IPS-11a (cell line): ENCODE data around the gene HDHD2.
"Not testable (repeated sequence)": the region's sequence is repeated elsewhere in the genome, so short reads cannot be mapped to it uniquely, and the experiment has no call there.

Experiments
- H3K4me3 ChIP-seq: one replicate; pipeline ENCODE4 v1.5.1; 2013; ENCODE audit warnings: low read depth, low read length, control low read depth

The HDHD2 gene, protein sequence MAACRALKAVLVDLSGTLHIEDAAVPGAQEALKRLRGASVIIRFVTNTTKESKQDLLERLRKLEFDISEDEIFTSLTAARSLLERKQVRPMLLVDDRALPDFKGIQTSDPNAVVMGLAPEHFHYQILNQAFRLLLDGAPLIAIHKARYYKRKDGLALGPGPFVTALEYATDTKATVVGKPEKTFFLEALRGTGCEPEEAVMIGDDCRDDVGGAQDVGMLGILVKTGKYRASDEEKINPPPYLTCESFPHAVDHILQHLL

GRCh38 chr18:47150029-47150823 lies at the start of gene HDHD2:
Gene HDHD2 (minus strand): TSS chr18:47150500. CDS start chr18:47136439, 14,061 bp downstream.
- H3K4me3 ChIP-seq, result peak within 1 kb of the TSS; percentile 91

DNA sequence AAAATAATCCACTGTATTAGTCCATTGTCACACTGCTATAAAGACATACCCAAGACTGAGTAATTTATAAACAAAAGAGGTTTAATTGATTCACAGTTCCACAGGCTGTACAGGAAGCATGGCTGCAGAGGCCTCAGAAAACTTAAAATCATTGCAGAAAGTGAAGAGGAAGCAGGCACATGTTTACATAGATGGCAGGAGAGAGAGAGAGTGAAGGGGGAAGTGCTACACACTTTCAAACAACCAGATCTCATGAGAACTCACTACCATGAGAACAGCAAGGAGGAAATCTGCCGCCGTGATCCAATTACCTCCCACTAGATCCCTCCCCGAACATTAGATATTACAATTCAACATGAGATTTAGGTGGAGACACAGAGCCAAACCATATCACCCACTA lies 45.7 kb upstream of the HDHD2 start:
- not testable (repeated sequence) for H3K4me3 ChIP-seq

DNA sequence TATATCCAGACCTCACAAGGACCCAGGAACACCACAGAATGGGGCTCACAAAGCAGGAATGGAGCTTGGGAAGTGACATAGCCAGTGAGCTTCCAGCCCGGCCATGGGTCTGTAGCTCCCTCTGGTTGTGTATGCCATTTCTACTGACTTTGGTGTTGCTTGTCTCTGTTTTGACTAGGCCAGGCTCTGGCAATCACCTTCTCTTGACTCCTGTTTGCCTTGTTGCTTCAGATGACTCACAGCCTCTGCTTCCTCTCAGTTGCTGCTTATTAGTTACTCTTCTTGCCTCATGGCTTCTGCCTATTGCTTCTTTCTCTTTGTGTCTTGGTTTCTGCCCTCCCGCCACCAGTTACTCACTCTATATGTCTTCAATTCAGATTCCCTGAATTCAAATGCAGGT lies 41.7 kb upstream of the HDHD2 start:
- no peak overlapping the region for H3K4me3 ChIP-seq

- H3K4me3 ChIP-seq, result no peak overlapping the region
These were observed 37.4 kb upstream of the HDHD2 start for GRCh38 chr18:47187721-47188120.

DNA sequence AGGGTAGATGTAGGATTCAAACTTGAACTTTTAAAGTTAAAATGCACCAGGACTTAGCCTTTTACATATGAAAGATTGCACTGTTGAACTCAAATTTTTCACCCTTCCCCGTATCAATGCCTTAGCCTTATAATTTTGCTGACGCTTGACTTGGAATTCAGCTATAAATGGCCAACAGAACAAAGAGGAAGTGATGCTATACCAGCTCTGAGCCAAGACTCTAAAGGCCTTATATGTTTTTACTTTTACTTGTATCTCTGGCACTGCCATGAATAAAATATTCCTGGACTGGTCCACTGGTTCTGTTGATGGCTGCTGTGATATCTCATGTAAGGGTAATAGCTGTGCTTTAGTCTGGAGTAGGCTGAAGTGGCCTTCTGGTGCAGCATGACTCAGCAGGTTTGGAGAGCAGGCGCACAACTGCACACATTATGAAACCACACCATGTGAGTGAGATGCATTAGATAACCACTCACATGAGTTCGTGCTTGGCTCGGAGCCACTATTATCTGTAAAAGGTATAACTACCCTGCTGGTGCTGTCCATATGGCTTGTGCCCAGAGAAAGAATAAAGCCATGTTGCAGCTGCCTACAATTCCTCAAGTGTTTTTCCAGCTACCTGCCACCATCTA lies 34.2 kb upstream of the HDHD2 start:
- no peak overlapping the region for H3K4me3 ChIP-seq

- H3K4me3 ChIP-seq, result not testable (repeated sequence)
These were observed 31.9 kb upstream of the HDHD2 start for GRCh38 chr18:47182156-47182555.

GRCh38 chr18:47180765-47181164 lies 30.5 kb upstream of the HDHD2 start:
- H3K4me3 ChIP-seq, result no peak overlapping the region

GRCh38 chr18:47179520-47179919 lies 29.2 kb upstream of the HDHD2 start:
- H3K4me3 ChIP-seq, result no peak overlapping the region

DNA sequence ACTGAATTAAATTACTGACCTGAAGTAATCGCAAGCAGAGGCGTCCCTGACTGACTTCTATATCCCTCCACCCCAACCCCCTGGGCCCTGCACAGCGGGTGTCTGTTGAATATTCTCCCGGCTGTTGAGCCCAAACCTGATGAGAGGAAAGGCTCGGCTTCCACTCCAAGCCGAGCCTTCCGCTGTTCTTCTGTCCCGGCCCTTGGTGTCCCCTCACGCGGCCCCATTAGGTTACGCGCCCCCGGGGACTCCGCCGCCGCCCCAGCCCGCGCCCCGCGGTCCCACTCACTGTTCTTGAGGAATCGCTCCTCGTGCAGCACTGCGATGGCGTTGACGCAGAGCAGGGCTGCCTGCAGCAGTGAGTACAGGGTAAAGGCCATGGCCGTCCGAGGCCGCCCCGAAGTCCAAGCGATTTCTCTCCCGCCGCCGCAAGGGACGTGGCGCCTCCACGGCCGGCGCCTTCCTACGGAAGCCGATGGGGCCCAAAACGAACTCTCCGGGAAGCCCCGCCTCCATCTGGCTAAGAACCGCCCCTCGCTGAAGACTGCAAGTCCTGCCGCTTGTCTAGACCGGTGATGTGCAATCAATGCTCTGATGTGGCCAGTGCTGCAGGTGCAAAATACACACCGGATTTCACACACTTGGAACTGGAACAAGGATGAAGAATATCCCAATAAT lies 25.7 kb upstream of the HDHD2 start, which contains the start of gene IER3IP1:
Gene IER3IP1 (minus strand): TSS at position 467 of the 678 bp plus-strand sequence. CDS start 87 bp downstream, at position 380.
- peak within 1 kb of the TSS; percentile 78 for H3K4me3 ChIP-seq

DNA sequence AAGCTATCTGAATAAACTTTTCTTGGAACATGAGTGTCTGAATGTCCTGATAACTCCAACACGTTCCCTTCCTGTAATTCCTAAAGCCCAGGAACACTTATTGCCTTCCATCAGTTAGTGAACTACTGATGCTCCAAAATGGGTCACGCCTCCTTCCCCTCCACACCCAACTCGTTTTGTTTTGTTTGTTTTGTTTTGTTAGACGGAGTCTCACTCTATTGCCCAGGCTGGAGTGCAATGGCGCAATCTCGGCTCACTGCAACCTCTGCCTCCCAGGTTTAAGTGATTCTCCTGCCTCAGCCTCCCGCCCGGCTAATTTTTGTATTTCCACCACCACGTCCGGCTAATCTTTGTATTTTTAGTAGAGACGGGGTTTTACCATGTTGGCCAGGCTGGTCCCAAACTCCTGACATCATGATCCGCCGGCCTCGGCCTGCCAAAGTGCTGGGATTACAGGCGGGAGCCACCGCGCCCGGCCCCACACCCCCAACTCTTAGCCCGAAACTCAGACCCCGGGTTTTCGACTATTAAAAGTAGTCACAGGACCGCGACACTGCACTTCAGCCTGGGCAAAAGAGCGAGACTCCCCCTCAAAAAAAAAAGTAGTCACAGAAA lies 25.1 kb upstream of the HDHD2 start:
- H3K4me3 ChIP-seq, result peak overlapping the region; percentile 78

DNA sequence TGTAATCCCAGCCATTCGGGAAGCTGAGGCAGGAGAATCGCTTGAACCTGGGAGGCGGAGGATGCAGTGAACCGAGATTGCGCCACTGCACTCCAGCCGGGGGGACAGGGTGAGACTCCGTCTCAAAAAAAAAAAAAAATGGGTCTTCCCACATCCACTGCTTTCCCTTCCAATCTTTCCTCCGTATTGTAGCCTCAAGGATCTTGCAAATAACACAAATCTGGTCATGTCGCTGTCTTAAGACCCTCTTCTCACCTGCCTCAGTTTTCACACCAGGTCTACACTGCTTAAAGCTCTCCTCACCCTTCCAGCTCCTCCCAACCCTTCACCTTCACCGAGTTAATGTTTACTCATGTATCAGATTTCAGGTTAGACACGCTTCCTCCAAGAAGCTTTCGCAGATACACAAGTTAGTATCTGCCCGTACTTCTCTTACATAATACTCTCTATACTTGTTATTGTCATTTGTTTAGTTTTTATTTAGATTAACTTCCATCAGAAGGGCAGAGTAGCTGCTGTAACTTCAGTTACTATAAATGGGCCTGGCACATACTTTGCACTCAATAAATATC lies 24.3 kb upstream of the HDHD2 start:
- no peak overlapping the region for H3K4me3 ChIP-seq

GRCh38 chr18:47172476-47172875 lies 22.2 kb upstream of the HDHD2 start:
- no peak overlapping the region for H3K4me3 ChIP-seq

- no peak overlapping the region for H3K4me3 ChIP-seq
These were observed 18.6 kb upstream of the HDHD2 start for GRCh38 chr18:47168913-47169312.

DNA sequence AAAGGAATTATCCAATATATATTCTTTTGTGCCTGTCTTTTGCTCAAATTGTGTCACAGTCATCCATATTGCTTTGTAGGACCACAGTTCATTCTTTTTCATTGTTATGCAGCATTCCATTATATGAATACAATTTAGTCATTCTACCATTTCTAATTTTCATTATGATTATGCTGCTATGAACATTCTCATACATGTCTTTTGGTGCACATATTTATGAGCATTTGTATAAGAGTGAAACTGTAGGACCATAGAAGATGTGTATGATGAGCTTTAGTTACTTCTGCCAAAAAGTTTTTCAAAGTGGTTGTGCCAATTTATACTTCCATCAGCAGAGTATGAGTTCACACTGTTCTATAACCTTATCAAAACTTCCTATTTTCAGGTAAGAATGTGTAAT lies 18.2 kb upstream of the HDHD2 start:
- H3K4me3 ChIP-seq, result no peak overlapping the region

- H3K4me3 ChIP-seq, result no peak overlapping the region
These were observed 16.0 kb upstream of the HDHD2 start for GRCh38 chr18:47166294-47166693.

- H3K4me3 ChIP-seq, result no peak overlapping the region
These were observed 12.9 kb upstream of the HDHD2 start for GRCh38 chr18:47163241-47163640.

- H3K4me3 ChIP-seq, result no peak overlapping the region
These were observed 10.0 kb upstream of the HDHD2 start for GRCh38 chr18:47160256-47160655.

GRCh38 chr18:47158404-47158803 lies 8.1 kb upstream of the HDHD2 start:
- not testable (repeated sequence) for H3K4me3 ChIP-seq

- no peak overlapping the region for H3K4me3 ChIP-seq
These were observed 1.1 kb upstream of the HDHD2 start for GRCh38 chr18:47151439-47151838.

GRCh38 chr18:47150824-47151366 lies 595 bp upstream of the HDHD2 start:
- H3K4me3 ChIP-seq, result peak overlapping the region; percentile 91
